Stomach (tissue), 4 donors: ENCODE measurements around the gene DIPK1A.

Source experiments
- POLR2A ChIP-seq, 4 donors: fragments of 450-650 bp; IDR thresholded peaks; one replicate each; pipeline ENCODE4 v1.6.1; 2016; ENCODE audit warnings: antibody characterized with exemption in 4 of 4, control low read depth in 2 of 4, mild to moderate bottlenecking in 1 of 4, moderate library complexity in 1 of 4
- POLR2AphosphoS5 ChIP-seq, 3 donors: sonication (generic); formaldehyde crosslinking; IDR thresholded peaks; one replicate each; pipeline ENCODE4 v1.6.1; 2016; ENCODE audit warnings: antibody characterized with exemption in 3 of 3
- TF ChIP-seq, protein P1 (sequence below), 7 experiments: fragments of 450-650 bp in 4 of 7; fragments of 200-600 bp in 3 of 7; sonication (generic) in 3 of 7; IDR thresholded peaks; one replicate each; pipeline ENCODE4 v1.5.1; 2016 to 2019; ENCODE audit warnings: antibody characterized with exemption in 7 of 7, control low read depth in 2 of 7, mild to moderate bottlenecking in 1 of 7

DNA sequence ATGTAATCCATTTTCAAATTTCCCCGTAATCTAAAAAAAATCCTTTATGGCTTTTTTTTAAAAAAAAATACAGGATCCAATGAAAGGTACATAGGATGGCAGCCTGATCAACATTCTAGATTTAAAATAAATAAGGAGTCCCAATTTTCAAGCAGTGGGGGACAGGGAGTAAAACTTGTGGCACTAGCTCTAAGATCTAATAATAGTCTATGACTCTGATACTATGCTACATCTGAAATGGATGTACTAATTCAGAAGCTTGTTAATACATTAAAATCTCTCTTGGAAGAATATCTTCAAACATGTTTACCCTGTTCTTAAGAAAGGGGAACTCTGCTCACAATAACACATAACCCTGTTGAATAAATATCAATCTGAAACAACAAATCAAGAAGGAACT lies 8.5 kb downstream of the DIPK1A start:
- TF ChIP-seq POLR2A (IDR thresholded peaks at IDR 0.05), result no peak
- TF ChIP-seq, protein P1, sequence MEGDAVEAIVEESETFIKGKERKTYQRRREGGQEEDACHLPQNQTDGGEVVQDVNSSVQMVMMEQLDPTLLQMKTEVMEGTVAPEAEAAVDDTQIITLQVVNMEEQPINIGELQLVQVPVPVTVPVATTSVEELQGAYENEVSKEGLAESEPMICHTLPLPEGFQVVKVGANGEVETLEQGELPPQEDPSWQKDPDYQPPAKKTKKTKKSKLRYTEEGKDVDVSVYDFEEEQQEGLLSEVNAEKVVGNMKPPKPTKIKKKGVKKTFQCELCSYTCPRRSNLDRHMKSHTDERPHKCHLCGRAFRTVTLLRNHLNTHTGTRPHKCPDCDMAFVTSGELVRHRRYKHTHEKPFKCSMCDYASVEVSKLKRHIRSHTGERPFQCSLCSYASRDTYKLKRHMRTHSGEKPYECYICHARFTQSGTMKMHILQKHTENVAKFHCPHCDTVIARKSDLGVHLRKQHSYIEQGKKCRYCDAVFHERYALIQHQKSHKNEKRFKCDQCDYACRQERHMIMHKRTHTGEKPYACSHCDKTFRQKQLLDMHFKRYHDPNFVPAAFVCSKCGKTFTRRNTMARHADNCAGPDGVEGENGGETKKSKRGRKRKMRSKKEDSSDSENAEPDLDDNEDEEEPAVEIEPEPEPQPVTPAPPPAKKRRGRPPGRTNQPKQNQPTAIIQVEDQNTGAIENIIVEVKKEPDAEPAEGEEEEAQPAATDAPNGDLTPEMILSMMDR (IDR thresholded peaks at IDR 0.05), result no peak
- no peak for TF ChIP-seq POLR2AphosphoS5 (IDR thresholded peaks at IDR 0.05)
